ENCODE measurements around the gene F10.

F10 gene

DNA sequence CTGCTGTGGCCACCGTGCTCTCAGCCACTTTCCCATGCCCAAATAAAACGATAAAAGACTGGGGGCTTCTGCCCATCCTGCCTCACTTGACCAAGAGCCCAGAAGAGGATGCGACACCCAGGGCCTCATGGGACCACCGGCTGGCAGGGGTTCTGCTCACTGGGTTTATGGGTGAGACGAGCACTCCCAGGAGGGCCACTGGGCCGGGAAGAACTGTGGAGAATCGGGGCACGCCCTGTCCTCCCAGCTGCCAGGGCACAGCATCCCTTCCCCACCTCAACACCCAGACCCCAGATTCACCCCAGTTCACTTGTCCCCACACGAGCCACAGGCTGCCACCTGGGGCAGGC, 4.7 kb upstream of the F10 start:
- no peak for DNase-seq

DNA sequence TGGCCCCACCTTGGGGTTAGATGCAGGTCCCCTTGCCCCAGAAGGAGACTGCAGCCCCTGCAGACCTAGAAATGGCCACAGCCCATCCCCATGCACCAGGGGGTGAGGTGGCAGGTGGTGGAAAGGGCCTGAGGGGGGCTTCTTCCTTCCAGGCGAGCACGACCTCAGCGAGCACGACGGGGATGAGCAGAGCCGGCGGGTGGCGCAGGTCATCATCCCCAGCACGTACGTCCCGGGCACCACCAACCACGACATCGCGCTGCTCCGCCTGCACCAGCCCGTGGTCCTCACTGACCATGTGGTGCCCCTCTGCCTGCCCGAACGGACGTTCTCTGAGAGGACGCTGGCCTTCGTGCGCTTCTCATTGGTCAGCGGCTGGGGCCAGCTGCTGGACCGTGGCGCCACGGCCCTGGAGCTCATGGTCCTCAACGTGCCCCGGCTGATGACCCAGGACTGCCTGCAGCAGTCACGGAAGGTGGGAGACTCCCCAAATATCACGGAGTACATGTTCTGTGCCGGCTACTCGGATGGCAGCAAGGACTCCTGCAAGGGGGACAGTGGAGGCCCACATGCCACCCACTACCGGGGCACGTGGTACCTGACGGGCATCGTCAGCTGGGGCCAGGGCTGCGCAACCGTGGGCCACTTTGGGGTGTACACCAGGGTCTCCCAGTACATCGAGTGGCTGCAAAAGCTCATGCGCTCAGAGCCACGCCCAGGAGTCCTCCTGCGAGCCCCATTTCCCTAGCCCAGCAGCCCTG, 4.2 kb upstream of the F10 start:
- no peak for DNase-seq

DNA sequence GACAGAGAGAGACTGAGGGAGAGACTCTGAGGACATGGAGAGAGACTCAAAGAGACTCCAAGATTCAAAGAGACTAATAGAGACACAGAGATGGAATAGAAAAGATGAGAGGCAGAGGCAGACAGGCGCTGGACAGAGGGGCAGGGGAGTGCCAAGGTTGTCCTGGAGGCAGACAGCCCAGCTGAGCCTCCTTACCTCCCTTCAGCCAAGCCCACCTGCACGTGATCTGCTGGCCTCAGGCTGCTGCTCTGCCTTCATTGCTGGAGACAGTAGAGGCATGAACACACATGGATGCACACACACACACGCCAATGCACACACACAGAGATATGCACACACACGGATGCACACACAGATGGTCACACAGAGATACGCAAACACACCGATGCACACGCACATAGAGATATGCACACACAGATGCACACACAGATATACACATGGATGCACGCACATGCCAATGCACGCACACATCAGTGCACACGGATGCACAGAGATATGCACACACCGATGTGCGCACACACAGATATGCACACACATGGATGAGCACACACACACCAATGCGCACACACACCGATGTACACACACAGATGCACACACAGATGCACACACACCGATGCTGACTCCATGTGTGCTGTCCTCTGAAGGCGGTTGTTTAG, 3.3 kb upstream of the F10 start:
- DNase-seq, result no peak

DNA sequence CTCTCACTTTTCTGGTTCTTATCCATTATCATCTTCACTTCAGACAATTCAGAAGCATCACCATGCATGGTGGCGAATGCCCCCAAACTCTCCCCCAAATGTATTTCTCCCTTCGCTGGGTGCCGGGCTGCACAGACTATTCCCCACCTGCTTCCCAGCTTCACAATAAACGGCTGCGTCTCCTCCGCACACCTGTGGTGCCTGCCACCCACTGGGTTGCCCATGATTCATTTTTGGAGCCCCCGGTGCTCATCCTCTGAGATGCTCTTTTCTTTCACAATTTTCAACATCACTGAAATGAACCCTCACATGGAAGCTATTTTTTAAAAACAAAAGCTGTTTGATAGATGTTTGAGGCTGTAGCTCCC, 2.8 kb upstream of the F10 start:
- no peak for DNase-seq

DNA sequence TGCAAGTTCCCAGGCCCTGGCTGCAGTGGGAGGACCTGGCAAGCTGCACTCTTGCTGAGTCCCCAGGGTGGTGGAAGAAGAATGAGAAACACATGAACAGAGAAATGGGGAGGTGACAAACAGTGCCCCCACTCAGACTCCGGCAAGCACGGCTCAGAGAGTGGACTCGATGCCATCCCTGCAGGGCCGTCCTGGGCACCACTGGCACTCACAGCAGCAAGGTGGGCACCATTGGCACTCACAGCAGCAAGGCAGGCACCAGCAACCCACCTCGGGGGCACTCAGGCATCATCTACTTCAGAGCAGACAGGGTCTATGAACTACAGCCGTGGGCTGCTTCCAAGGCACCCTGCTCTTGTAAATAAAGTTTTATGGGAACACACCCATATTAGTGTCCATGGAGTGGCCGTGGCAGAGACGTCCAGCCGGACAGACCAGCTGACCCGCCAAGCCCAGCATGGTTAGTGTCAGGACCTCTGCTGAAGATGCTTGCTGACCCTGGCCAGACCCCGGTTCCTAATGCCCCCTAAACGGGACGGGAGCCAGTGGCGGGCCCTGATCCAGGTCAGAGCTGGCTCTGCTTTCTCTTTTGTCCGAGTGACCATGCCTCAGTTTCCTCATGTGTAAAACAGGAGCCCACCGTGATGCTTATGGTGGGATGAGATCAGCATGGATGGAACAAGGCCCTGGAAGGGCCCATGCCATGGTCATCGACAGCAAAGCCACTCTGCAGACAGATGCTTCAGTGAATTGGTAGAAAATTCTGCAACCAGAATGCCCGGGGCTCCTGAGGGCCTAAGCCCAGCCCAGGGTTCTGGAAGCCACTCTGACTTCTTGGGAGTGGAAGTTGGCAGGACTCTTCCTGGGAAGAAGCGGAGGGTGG, 2.1 kb upstream of the F10 start:
- DNase-seq, result no peak

DNA sequence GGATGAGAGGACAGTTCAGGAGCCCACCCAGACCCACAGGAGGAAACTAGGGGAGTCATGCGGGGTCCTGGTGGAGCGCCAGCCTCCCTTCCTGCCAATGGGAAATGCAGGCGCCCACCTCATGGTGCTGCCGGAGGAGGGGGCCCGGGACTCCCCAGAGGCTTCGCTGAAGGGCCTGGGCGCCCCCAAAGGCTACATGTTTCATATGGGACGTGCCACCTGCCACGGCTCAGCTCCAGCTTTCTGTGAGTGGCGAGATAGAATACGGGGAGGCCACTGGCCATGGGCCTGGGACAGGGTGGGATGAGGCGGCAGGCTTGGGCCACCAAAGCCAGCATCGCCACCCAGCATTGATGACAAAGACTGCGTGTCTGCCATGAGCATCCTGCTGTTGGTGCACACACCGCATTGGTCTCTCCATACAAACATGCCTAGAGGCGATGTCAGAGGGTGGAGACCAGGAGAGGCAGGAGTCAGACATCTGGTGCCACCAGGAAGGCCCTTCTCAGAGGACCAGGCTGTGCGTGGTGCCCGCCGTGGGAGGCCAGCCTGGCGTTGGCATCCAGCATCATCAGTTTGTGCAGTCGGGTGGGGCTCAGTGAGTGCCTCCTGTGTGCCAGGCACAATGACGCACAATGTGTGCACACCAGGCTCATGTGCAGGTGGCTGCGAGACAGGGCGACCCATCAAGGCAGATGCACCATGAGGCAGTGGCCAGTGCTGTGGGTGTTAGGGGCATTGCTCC, 1.2 kb upstream of the F10 start:
- no peak for DNase-seq

DNA sequence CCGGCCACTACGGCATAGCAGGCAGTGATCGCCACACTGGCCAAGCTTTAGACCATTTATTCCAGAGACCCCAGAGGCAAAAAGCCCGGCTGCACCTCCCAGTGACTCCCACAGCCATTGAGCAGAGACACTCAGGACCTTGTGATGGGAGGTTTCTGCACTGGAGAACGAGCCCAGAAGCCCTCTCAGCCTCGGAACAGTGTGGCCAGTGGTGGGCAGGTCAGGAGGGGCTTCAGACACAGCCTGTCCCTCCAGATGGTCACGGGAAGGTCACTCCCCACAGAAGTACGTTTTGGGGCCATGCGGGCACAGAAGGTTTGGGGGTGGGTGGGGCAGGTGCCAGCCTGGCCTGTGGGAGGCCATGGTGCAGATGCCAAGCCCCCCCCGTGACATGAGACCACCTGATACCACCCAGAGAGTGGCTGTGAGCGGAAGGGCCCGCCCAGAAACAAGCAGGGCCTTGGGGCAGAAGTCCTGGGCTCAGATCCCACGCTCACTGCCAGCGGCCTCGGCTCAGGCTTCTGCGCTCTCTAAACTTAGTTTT, 599 bp upstream of the F10 start:
- no peak for DNase-seq

DNA sequence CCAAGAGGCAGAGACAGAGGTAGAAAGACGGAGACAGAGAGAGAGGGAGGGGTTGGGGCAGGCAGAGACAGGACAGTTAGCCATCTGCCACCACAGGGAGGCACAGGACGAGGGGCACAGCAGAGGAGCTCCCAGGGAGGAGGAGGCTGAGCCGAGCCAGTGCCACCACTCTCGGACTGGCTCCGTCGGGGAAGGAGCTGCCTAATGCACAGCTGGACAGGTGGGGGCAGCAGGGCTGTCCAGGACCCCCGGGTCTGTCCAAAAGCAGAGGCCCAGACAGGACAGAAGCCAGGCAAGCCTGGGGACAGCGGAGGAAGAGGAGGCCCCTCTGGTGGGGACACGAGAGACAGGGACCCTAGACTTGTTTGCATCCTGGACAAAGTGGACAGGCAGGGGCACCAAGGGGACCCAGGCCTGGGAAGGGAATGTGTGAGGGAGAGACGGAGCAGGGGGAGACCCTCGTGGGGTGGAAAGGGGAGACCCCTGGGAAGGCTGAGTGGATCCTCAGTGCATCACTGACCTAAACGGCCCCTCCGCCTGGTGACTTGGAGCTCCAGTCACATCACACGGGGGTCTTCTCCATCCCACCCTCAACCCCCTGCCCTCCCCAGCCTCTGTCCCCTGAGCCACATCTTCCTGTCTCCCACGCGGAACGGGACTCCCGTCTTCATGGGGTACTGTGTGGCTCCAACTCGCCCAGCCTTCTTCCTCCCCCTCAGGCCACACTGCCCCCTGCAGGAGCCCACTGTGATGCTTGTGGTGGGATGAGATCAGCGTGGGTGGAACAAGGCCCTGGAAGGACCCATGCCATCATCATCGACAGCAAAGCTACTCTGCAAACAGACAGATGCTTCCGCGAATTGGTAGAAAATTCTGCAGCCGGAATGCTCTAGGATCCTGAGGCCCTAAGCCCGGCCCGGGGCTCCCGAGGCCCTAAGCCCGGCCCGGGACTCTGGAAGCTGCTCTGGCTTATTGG, 915 bp downstream of the F10 start:
- DNase-seq, result no peak

DNA sequence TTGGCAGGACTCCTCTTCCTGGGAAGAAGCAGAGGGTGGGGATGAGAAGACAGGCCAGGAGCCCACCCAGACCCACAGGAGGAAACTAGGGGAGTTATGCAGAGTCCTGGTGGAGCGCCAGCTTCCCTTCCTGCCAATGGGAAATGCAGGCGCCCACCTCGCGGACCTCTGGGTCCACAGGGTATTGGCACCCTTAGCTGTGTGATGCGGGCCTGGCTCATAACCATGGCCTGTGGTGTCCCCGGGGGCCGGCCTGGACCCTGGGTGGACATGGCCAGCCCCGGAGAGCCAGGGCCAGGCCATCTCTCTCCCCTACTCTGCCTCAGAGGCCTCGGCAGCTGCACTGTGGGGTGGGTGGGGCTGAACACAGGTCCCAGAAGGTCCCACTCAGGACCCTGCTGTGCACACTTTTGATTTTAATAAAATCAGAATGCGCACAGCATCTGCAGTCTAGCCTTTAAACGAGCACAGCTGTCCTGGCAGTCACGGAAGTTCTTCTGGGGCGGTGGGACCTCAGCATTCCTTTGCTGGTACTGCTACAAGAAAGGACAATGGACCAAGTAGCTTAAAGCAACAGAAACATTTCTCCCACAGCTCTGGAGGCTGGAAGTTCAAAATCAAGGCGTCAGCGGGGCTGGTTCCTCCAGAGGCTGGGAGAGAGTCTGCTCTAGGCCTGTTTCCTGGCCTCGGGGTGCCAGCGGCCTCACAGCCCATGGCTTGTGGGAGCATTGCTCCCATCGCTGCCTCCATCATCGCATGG, 1.8 kb downstream of the F10 start:
- no peak for DNase-seq

DNA sequence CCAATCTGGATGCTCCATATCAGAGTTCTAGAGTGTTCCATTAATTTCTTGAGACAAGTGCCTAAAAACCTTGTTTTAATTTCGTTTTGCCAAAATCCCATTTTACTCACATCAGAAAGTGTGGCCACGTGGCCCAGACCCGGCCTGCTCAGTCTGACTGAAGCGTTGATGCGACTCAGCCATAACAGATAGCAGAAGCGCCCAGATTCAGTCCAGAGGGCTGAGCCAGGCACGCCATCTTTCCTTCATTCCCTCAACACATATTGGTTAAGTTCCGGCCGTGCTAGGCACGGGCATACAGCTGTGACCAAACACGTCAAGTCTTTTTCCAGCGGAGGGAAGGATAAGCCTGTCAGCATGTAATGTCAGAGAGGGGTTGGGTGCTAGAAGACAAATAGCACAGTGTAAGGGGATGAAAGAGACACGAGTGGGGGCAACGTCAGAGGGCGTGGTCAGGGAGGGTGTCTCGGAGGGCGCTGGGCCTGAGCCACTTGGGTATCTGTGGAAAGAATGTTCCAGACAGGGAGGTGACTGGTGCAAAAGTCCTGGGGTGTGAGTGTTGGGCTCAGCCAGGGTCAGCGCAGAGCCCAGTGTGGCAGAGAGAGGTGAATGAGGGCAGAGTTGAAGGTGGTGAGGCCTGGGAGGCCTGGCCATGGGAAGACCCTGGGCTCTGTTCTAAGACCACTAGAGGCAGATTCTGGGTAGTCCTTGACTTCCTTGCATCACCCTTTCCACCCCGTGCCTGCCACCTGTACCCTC, 3.1 kb downstream of the F10 start:
- no peak for DNase-seq

DNA sequence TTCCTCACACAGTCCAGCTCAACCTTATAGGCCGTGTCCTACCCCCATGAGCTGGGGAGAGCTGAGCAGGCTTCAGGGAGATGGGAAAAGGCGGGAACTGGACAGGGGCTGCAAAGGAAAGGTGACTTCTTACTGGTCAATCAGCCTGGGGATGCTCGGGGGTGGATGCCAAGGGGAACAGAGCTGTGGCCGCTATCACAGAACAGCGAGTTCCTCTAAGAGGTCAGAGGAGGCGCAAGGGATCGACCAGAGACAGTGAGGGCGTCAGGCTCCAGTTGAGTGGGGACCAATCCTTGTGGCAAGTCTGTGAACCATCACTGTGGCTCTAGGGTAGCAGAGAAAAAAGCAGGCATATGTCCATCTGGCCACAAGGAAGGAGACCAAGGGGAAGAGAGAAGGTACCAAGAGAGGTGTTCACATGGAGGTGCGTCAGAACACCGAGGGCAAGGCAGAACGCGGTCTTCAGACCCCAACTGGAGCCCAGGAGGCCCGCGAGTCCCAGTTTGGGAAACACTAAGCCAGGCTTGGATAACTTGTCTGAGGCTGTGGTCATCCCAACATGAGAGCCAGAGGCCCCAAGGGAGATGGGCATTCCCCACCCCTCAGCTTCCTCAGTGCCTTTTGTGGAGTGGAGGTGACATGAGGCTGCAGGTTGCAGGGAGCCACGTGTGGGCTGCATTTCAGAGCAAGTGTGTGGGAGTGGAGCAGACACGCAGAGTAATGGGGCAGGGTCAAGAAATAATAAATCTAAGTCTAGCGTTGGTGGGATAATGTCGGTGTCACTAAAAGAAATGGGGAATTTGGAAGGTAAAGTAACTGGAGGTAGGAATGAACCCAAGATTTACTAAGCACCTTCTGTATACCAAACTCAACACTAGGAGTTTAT, 3.9 kb downstream of the F10 start:
- DNase-seq, result no peak

DNA sequence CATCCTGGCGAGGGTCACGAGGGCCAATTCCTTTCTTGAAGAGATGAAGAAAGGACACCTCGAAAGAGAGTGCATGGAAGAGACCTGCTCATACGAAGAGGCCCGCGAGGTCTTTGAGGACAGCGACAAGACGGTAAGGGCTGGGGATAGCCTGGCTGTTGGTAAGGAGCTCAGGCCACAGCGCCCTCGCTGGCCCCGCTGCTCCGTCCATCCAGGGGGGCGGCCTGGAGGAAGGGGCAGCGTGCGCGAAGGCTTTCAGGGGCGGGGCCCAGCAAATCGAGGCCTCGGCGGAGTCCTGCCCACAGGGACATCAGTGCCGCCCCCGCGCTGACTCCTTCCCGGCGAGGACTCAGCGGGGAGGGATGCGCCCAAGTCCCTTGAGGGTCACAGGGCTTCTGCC, 6.9 kb downstream of the F10 start:
- DNase-seq, result no peak

DNA sequence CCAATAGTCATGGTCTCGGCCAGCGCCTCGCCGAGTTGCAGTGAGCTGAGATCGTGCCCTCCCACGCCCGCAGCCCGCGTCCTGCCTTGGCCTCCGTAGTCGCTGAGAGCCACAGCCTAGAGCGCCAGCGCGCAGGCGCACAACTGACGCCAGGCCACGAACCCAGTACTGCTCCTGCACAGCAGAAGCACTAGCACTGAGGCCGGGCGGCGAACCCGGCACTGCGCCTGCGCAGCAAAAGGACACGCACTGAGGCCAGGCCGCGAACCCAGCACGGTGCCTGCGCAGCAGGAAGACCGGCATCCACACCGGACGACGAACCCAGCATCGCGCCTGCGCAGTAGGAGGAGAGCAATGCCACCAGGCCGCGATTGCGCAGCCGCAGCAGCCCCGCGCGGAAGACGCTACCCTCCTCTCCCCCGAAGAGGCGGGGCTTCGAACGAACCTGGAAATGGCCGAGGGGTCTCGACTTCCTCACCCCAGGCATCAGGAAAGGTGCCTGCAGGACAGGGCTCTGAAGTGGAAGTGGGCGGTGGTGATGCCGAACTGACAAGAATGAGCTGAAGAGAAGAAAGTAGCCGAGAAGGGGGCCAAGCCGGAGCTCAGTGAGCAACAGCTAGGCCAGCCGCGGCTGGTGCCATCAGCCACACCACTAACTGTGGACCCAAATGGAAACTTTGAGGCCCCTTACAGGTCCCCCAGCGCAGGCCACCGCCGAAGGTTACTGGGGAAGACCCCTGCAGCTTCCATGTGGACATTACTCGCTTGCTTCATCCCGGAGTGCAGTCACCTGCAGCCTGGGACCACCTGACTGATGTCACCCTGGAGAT, 7.5 kb downstream of the F10 start:
- DNase-seq, result peak; percentile 31

DNA sequence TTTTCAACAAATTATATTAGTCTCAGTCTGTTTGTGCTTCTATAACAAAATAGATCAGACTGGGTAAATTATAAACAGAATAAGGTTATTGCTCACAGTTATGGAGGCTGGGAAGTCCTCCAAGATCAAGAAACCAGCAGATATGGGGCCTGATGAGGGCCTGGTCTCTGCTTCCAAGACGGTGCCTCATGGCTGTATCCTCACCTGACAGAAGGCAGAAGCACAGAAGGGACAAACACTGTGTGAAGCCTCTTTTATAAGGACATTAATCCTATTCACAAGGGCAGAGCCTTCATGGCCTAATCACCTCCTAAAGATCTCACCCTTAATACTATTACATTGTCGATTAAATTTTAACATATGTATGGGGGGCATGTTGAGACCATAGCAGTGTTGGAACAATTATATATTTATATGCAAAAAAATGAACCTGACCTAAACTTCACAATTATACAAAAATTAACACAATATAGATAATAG, 12.7 kb downstream of the F10 start:
- no peak for DNase-seq

DNA sequence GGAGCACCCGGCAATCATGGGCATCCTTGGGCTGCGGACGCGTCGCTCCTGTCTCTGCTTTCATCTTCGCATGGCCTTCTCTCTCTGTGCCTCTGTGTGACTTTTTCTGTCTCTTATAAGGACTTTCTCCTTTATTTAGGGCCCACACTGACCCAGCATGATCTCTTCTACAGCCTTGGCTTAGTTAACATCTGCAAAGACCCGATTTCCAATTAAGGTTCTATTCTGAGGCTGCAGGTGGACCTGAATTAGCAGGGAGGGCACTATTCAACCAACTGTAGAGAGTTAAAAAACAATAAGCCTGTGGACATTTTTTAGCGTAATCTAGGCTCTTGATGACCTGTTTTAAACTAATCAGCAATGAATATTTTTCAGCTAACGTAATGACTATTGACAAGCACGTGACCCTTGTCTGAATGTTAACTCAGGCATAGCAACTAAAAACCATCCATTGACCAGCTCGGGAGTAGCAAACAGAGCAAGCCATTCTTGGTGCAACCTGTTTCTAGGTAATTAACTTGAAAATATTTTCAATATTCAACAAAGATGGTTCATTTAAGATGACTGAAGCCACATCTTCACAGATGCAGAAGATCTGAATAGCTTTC, 15.2 kb downstream of the F10 start:
- no peak for DNase-seq

DNA sequence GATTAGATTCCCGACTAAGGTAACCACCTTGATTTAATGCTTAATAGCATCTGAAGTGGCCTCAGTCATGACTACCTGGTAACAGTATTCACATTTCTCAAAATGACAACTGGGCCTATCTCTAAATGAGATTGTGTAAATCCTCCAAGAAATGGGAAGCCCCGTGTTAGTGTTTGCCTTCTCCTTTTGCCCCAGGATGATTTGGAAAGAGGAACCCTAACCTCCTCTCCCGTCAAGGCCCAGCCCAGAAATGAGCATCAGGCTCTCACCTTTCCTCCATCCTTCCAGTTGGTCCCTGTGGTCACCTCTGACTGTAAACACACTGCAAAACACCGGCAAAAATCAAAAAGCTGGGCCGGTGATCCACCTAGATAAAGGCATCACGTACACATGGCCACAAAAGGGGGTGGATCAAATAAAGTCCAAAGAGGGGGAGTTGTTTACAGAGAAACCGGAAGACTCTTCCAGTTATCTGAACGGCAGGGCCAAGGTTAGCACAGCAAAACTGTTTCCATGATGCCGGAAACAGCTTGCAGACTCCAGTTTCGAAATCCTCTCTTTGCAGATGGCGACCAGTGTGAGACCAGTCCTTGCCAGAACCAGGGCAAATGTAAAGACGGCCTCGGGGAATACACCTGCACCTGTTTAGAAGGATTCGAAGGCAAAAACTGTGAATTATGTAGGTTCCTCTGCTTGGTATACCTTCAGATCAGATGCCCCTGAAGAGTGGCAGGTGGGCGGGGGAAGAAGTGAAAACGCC, 16.4 kb downstream of the F10 start:
- no peak for DNase-seq

DNA sequence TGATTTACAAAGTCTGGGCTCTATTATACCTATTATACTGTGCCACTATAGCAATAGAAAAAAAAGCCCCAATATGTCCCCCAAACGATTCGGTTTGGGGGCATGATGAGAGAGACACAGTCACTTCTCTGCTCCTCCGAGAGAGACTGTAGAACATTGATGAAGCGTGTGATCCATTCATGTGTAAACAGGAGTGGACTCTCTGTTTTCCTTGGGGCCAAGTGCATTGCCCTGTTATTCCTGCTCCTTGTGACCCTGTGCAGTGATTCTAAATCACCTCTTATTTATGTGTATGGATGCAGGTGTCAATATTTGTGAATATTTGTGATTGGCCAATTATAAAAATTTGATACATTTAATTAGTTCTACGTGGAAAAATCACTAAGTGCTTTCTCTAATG, 17.0 kb downstream of the F10 start:
- DNase-seq, result no peak

Data from CD4-positive, alpha-beta T cell treated with Interleukin-21 for 1 hour (primary cell).